Esophagus muscularis mucosa (tissue), 3 donors: Measurements from ENCODE around the gene WAC.

Experiments
- CTCF ChIP-seq, 3 experiments: fragments of 200-600 bp in 2 of 3; fragments of 450-650 bp in 1 of 3; sonication (generic) in 2 of 3; IDR thresholded peaks; one replicate each; pipeline ENCODE4 v1.5.1; 2017 to 2019; ENCODE audit warnings: antibody characterized with exemption in 3 of 3, mild to moderate bottlenecking in 2 of 3, moderate library complexity in 1 of 3
- EP300 ChIP-seq: sonication (generic); formaldehyde crosslinking; IDR thresholded peaks from one replicate; pipeline ENCODE4 v1.6.1; 2017; ENCODE audit warnings: antibody characterized with exemption

- TF ChIP-seq EP300 (no peak), CTCF (IDR thresholded peaks at IDR 0.05) (peak; percentile 72 to 88 (median 85))
Measured at GRCh38 chr10:28628184-28628893, 95.4 kb downstream of the WAC start.
